GM23338 (cell line): ENCODE results near the gene CGREF1.

ENCODE experiments used
- CREB1 ChIP-seq: fragments of 250-450 bp; sonication (Bioruptor Pico); IDR thresholded peaks from 2 replicates; pipeline ENCODE4 v1.5.0; 2020; ENCODE audit warnings: low read depth, mild to moderate bottlenecking, moderate library complexity
- EZH2 ChIP-seq: fragments of 200-600 bp; sonication (generic); IDR thresholded peaks from one replicate; pipeline ENCODE4 v1.8.0; 2017; ENCODE audit warnings: antibody characterized with exemption, mild to moderate bottlenecking, low read depth; ENCODE audit not compliant: unreplicated experiment
- EZH2phosphoT487 ChIP-seq: fragments of 200-600 bp; sonication (generic); IDR thresholded peaks from one replicate; pipeline ENCODE4 v1.8.1; 2018; ENCODE audit warnings: antibody characterized with exemption; ENCODE audit not compliant: unreplicated experiment
- JUNB ChIP-seq: IDR thresholded peaks from one replicate; pipeline ENCODE4 v1.6.1; 2016; ENCODE audit warnings: antibody characterized with exemption; ENCODE audit not compliant: unreplicated experiment
- NANOG ChIP-seq: IDR thresholded peaks from 2 replicates; pipeline ENCODE4 v1.6.1; 2016; ENCODE audit warnings: antibody characterized with exemption, borderline replicate concordance
- POLR2AphosphoS5 ChIP-seq: IDR thresholded peaks from 2 replicates; pipeline ENCODE4 v1.6.1; 2016; ENCODE audit warnings: antibody characterized with exemption, low read depth
- REST ChIP-seq: IDR thresholded peaks from one replicate; pipeline ENCODE4 v1.6.1; 2018; ENCODE audit warnings: antibody characterized with exemption; ENCODE audit not compliant: unreplicated experiment
- STAT1 ChIP-seq: IDR thresholded peaks from one replicate; pipeline ENCODE4 v1.6.1; 2016; ENCODE audit warnings: antibody characterized with exemption; ENCODE audit not compliant: unreplicated experiment
- ZNF114 ChIP-seq: fragments of 250-450 bp; sonication (Bioruptor Pico); IDR thresholded peaks from 2 replicates; pipeline ENCODE4 v1.5.0; 2020; ENCODE audit warnings: mild to moderate bottlenecking, moderate library complexity
- ZNF331 ChIP-seq: fragments of 250-450 bp; sonication (Bioruptor Pico); IDR thresholded peaks from 2 replicates; pipeline ENCODE4 v1.5.0; 2020; ENCODE audit warnings: low read depth, mild to moderate bottlenecking, moderate library complexity
- TF ChIP-seq, protein P1 (sequence below), 2 experiments: fragments of 200-600 bp in 1 of 2; sonication (generic) in 1 of 2; conservative IDR thresholded peaks; 2 replicates each; pipeline versions ENCODE4 v1.5.1 to v1.6.1; 2016 to 2017; ENCODE audit warnings: antibody characterized with exemption in 2 of 2, low read depth in 2 of 2, mild to moderate bottlenecking in 2 of 2, moderate library complexity in 1 of 2
- TF ChIP-seq, protein P2 (sequence below): fragments of 250-450 bp; sonication (Bioruptor Pico); IDR thresholded peaks from 2 replicates; pipeline ENCODE4 v1.5.0; 2020; ENCODE audit warnings: mild to moderate bottlenecking, moderate library complexity
- TF ChIP-seq, protein P3 (sequence below): IDR thresholded peaks from 2 replicates; pipeline ENCODE4 v1.6.1; 2016; ENCODE audit warnings: antibody characterized with exemption

DNA sequence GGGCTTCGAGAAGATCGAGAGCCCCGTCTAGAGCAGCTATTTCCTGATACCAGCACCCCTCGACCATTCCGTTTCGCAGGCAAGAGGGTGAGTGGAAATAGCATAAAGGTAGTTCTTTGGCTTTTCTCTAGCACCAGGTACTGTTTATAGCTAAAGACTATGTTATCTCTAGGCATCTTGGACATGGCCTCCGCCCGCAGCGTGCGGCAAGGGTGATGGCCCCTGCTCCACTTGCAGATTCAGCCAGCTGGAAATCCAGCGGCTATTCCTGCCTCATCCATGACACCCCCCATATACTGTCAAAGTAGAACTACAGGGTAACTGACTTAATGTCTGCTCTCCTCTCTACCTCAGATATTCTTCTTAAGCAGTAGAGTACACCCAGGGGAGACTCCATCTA lies 64.2 kb downstream of the CGREF1 start:
- TF ChIP-seq, protein P1, sequence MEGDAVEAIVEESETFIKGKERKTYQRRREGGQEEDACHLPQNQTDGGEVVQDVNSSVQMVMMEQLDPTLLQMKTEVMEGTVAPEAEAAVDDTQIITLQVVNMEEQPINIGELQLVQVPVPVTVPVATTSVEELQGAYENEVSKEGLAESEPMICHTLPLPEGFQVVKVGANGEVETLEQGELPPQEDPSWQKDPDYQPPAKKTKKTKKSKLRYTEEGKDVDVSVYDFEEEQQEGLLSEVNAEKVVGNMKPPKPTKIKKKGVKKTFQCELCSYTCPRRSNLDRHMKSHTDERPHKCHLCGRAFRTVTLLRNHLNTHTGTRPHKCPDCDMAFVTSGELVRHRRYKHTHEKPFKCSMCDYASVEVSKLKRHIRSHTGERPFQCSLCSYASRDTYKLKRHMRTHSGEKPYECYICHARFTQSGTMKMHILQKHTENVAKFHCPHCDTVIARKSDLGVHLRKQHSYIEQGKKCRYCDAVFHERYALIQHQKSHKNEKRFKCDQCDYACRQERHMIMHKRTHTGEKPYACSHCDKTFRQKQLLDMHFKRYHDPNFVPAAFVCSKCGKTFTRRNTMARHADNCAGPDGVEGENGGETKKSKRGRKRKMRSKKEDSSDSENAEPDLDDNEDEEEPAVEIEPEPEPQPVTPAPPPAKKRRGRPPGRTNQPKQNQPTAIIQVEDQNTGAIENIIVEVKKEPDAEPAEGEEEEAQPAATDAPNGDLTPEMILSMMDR (conservative IDR thresholded peaks at IDR 0.05; ENCODE audit: low read depth in 2 of 2), result no peak
- no peak for TF ChIP-seq REST
- no peak for TF ChIP-seq EZH2
- no peak for TF ChIP-seq EZH2phosphoT487
- TF ChIP-seq POLR2AphosphoS5, result no peak
- TF ChIP-seq CREB1 (CRISPR knock-in tag), result no peak
- no peak for TF ChIP-seq NANOG
- TF ChIP-seq JUNB, result no peak
- TF ChIP-seq STAT1, result no peak
- TF ChIP-seq ZNF114 (CRISPR knock-in tag), result no peak
- TF ChIP-seq ZNF331 (CRISPR knock-in tag), result no peak
- TF ChIP-seq, protein P2, sequence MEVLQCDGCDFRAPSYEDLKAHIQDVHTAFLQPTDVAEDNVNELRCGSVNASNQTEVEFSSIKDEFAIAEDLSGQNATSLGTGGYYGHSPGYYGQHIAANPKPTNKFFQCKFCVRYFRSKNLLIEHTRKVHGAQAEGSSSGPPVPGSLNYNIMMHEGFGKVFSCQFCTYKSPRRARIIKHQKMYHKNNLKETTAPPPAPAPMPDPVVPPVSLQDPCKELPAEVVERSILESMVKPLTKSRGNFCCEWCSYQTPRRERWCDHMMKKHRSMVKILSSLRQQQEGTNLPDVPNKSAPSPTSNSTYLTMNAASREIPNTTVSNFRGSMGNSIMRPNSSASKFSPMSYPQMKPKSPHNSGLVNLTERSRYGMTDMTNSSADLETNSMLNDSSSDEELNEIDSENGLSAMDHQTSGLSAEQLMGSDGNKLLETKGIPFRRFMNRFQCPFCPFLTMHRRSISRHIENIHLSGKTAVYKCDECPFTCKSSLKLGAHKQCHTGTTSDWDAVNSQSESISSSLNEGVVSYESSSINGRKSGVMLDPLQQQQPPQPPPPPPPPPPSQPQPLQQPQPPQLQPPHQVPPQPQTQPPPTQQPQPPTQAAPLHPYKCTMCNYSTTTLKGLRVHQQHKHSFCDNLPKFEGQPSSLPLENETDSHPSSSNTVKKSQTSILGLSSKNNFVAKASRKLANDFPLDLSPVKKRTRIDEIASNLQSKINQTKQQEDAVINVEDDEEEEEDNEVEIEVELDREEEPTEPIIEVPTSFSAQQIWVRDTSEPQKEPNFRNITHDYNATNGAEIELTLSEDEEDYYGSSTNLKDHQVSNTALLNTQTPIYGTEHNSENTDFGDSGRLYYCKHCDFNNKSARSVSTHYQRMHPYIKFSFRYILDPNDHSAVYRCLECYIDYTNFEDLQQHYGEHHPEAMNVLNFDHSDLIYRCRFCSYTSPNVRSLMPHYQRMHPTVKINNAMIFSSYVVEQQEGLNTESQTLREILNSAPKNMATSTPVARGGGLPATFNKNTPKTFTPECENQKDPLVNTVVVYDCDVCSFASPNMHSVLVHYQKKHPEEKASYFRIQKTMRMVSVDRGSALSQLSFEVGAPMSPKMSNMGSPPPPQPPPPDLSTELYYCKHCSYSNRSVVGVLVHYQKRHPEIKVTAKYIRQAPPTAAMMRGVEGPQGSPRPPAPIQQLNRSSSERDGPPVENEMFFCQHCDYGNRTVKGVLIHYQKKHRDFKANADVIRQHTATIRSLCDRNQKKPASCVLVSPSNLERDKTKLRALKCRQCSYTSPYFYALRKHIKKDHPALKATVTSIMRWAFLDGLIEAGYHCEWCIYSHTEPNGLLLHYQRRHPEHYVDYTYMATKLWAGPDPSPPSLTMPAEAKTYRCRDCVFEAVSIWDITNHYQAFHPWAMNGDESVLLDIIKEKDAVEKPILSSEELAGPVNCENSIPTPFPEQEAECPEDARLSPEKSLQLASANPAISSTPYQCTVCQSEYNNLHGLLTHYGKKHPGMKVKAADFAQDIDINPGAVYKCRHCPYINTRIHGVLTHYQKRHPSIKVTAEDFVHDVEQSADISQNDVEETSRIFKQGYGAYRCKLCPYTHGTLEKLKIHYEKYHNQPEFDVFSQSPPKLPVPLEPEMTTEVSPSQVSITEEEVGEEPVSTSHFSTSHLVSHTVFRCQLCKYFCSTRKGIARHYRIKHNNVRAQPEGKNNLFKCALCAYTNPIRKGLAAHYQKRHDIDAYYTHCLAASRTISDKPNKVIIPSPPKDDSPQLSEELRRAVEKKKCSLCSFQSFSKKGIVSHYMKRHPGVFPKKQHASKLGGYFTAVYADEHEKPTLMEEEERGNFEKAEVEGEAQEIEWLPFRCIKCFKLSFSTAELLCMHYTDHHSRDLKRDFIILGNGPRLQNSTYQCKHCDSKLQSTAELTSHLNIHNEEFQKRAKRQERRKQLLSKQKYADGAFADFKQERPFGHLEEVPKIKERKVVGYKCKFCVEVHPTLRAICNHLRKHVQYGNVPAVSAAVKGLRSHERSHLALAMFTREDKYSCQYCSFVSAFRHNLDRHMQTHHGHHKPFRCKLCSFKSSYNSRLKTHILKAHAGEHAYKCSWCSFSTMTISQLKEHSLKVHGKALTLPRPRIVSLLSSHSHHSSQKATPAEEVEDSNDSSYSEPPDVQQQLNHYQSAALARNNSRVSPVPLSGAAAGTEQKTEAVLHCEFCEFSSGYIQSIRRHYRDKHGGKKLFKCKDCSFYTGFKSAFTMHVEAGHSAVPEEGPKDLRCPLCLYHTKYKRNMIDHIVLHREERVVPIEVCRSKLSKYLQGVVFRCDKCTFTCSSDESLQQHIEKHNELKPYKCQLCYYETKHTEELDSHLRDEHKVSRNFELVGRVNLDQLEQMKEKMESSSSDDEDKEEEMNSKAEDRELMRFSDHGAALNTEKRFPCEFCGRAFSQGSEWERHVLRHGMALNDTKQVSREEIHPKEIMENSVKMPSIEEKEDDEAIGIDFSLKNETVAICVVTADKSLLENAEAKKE (CRISPR knock-in tag), result no peak
- TF ChIP-seq, protein P3, sequence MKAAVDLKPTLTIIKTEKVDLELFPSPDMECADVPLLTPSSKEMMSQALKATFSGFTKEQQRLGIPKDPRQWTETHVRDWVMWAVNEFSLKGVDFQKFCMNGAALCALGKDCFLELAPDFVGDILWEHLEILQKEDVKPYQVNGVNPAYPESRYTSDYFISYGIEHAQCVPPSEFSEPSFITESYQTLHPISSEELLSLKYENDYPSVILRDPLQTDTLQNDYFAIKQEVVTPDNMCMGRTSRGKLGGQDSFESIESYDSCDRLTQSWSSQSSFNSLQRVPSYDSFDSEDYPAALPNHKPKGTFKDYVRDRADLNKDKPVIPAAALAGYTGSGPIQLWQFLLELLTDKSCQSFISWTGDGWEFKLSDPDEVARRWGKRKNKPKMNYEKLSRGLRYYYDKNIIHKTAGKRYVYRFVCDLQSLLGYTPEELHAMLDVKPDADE, result no peak
